Stimulated activated CD4-positive, alpha-beta T cell treated with anti-CD3 and anti-CD28 coated beads, Interleukin-1b, Interleukin-23, amount 100 ng/mL, for 48 hours (primary cell): Measurements from ENCODE around the gene FMN2.
"Not testable (repeated sequence)": the region's sequence is repeated elsewhere in the genome, so short reads cannot be mapped to it uniquely, and the experiment has no call there.

ENCODE experiments used
- DNase-seq: peaks from one replicate; pipeline ENCODE4 v3.0.0-alpha.2; 2020

FMN2 gene

DNA sequence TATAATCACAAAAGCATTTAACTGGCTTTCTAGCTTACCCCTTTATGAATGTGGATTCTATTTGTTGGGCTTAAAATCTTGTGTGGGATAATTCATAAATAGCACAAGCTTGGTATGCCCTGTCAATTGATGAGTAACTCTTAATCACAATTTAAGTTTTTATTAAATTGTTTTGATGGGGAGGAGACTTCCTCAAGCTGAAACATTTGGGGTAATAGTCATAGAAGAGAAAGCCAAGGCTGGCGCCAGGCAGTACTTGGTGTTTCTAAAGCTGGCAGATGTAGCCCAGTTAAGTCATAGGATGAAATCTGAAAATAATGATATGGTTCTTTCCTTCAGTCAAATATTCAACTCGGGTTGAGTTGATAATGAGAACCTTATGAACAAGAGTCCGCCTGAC, 167.2 kb downstream of the FMN2 start:
- DNase-seq = no peak

DNA sequence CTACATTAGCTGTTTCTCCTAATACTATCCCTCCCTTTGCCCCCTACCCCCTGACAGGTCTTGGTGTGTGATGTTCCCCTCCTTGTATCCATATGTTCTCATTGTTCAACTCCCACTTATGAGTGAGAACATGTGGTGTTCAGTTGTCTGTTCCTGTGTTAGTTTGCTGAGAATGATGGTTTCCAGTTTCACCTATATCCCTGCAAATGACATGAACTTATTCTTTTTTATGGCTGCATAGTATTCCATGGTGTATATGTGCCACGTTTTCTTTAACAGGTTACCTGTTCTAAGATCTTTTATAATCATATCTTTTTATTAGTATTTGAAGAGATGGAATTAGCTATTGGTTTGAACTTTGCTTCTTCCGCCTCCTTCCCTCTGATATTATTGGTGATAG, 172.8 kb downstream of the FMN2 start:
- DNase-seq = not testable (repeated sequence)

DNA sequence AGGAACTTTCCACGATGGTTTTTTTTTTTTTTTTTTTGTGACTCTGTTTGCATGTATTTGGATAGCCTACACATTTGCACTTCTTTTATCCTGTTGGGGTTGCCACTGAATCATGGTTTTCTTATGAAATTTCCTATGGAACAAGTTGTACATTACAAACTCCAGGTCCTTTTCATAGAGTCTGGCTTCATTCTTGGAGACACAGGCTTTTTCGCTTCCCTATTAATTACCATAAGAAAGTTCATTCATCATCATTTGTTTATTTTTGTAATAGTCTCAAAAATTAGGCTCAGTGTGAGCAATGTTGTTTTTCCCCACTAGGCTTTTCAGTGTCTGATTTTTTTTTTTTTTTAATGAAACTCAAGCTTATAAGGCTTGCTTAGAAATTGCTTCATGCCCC, 179.4 kb downstream of the FMN2 start:
- DNase-seq = no peak

GRCh38 chr1:240274569-240274968, 182.9 kb downstream of the FMN2 start:
- DNase-seq = no peak

DNA sequence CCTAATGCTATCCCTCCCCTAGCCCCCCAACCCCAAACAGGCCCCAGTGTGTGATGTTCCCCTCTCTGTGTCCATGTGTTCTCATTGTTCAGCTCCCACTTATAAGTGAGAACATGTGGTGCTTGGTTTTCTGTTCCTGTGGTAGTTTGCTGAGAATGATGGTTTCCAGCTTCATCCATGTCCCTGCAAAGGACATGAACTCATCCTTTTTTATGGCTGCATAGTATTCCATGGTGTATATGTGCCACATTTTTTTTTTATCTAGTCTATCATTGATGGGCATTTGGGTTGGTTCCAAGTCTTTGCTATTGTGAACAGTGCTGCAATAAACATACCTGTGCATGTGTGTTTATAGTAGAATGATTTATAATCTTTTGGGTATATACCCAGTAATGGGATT, 183.5 kb downstream of the FMN2 start:
- DNase-seq = not testable (repeated sequence)

DNA sequence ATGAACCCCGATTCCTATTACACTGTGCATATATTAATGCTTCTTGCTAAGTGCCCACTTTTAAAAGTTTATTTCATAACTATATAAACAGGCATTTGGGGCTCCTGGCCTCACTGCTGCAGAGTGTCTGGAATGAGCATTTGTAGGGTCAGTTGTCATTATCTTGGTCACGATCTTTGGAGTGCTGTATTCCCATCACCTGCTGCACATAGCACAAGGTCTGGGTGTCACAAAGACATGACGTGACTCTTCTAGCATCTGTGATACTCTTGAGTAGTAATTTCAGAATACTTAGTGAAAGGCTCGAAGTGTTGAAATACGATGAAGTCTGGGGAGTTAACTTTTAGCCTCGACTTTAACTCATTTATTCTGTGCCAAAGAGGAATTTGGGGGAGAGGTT, 186.4 kb downstream of the FMN2 start:
- DNase-seq = no peak

GRCh38 chr1:240280560-240281322, 189.1 kb downstream of the FMN2 start:
- no peak for DNase-seq

GRCh38 chr1:240282061-240282830, 190.6 kb downstream of the FMN2 start:
- no peak for DNase-seq

DNA sequence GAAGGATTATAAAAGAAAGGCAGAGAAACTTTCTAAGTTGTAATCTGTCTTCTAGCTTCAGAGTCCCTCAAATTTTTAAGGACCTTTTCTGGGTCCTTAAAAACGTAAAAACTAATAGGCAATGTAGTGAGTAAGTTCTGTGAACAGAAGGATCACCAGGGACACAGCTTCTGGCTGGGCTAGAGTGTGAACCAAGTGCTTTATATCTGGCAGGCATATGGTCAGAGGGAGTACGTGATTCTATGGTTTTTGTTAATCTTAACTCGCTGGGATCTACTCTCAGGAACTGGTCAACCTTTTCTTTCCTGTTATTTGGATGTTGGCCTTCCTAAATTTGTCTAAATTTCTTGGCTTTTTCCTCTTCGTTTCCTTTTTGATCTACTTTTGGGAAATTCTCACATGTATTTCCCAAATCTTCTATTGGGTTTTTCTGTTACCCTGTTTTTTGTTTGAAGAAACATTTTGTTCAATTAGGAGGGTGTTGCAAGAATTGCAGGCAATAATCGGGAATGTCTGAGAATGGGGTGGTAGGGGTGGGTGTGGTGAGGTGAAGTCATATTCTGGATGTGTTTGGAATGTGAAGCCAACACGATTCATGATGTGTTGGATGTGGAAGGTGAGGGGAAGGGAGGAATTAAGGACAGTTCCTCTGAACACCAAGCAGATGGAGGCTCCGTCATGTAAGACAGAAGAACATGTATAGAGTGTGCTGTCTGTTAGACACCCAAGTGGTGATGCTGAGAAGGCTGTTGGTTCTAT, 193.2 kb downstream of the FMN2 start:
- no peak for DNase-seq

DNA sequence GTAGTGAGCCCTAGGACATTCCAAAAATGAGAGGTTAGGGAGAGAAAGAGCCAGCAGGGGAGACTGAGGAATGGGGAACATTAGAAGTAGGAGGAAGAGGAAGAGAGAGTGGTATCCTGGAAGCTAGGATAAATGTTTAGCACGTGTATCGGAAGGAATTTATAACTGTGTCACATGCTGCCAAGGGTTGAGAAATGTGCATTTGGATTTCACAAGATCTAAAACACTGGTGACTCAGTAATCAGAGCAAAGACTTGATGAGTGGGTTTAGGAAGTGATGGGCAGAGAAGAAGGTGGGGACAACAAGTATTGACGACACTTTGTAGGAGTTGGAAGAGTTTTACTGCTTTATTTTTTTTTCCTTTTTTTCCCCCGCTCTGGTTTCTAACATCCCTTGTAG, 193.9 kb downstream of the FMN2 start:
- DNase-seq = no peak

DNA sequence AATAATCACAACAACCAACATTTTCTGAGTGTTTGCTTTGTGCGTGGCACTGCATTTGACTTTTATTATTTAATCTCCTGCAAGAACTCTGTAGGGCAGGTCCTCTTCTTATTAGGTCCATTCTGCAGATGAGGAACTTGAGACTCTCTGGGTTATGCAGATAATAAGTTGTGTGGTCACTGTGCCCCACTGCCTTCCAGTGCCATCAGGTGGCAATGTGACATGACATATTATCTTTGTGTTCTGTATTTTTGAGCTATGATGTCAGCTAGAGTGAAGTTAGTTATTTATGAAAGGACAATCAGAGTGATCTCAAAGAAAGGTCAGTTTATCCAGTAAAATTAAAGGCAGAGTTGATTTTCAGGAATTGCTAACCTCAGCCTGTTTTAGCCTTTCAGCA, 196.0 kb downstream of the FMN2 start:
- DNase-seq = no peak

DNA sequence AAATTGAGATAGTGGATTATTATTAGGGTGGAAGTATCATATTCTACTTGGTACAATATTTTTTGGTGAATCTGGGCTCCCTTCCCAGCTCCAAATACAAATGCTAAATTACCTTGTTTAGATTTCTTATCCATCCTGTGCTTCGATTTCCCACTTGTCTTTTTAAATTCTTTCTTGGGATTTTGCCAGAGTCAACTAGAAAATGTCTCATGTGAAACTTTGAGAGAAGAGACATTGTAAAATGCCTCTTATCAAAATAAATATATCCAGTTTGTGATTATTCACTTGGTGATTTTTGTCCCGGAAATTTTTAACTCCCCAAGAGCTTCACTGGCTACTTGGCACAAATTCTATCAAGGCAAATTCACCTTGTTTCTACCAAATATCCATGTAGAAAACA, 202.0 kb downstream of the FMN2 start:
- no peak for DNase-seq

DNA sequence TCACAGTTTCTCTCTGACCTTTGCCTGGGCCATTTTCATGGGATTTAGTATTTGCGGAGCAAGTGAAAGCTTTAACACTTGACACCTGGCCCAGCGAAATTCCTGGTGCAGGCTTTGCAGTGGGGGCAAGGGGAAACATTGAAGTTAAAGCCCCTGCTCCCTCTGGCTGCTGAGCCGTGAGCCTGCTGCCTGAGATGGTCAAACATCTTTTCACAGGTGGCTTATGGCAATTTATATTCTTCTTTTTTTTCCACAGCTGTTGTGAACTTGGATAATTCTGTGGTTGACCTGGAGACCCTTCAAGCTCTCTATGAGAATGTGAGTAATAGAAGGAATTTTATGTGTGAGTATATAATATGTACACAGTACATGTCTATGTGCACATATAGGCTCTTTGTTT, 202.9 kb downstream of the FMN2 start:
- no peak for DNase-seq

DNA sequence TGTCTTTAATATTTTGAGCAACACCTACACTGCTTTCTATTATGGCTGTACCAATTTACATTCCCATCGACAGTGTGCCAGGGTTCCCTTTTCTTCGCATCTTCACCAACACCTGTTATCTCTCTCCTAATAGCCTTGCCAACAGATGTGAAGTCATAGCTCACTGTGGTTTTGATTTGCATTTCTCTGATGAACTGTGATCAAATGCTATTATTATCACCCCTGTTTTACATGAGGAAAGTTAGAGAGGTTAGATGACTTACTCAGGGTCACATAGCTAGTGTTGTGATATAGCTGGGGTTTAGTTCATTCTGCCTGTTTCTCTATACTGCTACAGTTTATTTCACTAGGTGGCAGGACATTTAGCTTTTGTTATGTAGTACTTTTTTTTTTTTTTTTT, 204.1 kb downstream of the FMN2 start:
- DNase-seq = no peak

- DNase-seq = no peak
Measured at GRCh38 chr1:240304466-240304865, 212.8 kb downstream of the FMN2 start.

- DNase-seq = no peak
Measured at GRCh38 chr1:240306673-240307072, 215.0 kb downstream of the FMN2 start.

DNA sequence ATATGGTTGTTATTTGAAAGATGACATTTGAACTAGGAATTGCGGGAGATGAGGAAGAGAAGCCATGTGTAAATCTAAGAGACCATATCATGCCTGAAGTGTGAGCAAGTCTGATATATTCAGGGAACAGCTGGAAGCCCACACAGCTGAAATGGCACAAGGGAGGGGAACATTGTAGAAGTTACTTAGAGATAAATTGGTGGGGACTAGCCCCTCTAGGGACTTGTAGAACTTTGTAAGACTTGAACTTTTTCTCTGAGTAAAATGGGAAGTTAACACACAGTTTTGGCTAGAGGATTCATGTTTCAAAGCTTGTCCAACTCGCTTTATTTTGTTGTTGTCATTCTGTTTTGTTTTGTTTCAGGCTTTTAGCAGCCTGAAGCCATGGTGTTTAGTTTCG, 216.4 kb downstream of the FMN2 start:
- DNase-seq = no peak

- no peak for DNase-seq
Measured at GRCh38 chr1:240309769-240310168, 218.1 kb downstream of the FMN2 start.

DNA sequence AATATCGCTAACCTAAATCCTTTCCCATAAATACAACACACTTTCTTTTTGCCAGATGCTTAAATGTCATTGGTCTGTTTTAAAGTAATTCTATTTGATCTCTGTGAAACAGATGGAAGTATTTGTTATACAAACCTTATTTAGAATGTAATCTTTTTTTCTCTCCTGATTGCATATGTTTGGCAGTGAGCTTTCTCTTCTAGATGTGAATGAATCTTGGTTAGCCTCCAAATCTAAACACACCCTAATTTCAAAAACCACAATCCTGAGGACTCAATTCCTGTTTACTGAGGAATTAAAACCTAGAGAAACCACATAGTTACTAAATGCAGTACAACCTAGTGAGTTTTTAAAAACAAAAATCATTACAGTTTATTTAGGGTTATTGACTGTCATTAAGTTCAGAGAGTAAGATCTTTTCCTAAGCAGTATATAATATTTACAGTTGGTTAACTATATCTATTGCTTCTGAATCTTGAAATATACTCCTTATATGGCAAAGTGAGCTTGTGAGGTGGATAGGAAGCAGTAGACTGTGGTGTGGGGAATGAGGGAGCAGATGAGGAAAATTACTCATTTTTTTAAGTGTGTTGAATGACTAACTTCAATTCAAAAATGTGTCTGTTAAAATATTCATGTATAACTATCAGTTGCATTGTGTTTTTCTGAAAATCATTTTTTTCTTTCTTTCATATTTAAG, 218.7 kb downstream of the FMN2 start:
- no peak for DNase-seq

GRCh38 chr1:240312872-240313271, 221.2 kb downstream of the FMN2 start:
- no peak for DNase-seq

GRCh38 chr1:240314845-240315801, 223.4 kb downstream of the FMN2 start:
- no peak for DNase-seq

DNA sequence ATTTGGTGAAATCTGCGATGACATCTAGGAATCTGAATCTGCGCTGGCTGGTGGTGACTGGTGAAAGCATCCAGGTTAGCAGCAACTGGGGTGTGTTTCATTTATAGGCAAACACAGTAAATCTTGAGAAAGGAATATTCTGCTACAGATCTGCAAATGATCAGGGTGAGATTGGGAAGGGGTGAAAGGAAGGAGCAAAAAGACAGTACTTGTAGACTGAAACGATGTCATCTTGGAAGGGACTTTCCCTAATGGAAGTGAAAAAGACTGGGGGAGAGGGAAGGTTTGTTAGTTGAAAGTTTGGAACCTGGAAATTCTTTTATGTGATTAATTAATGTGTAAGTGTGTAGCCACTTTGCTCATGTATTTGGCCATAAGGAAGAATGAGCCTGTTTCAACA, 228.3 kb downstream of the FMN2 start:
- no peak for DNase-seq
